GM21529 (cell line): ENCODE results near the gene ETHE1.
"Not testable (repeated sequence)": the region's sequence is repeated elsewhere in the genome, so short reads cannot be mapped to it uniquely, and the experiment has no call there.

Experiments used
- ATAC-seq: cut with Tn5 transposase; IDR thresholded peaks from one replicate; pipeline ENCODE4 v1.9.1; 2021; ENCODE audit not compliant: unreplicated experiment

The ETHE1 gene

DNA sequence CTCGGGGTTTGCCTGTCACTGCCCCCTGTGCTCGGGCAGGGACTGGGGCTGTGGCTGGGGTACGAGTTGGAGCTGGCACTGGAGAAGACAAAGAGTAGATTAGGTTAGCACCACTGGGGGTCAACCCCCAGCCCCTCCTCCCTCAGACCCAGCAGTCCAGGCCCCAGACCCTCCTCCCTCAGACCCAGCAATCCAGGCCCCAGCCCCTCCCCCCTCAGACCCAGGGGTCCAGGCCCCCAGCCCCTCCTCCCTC is 25.1 kb upstream of the ETHE1 start:
- no peak for ATAC-seq

DNA sequence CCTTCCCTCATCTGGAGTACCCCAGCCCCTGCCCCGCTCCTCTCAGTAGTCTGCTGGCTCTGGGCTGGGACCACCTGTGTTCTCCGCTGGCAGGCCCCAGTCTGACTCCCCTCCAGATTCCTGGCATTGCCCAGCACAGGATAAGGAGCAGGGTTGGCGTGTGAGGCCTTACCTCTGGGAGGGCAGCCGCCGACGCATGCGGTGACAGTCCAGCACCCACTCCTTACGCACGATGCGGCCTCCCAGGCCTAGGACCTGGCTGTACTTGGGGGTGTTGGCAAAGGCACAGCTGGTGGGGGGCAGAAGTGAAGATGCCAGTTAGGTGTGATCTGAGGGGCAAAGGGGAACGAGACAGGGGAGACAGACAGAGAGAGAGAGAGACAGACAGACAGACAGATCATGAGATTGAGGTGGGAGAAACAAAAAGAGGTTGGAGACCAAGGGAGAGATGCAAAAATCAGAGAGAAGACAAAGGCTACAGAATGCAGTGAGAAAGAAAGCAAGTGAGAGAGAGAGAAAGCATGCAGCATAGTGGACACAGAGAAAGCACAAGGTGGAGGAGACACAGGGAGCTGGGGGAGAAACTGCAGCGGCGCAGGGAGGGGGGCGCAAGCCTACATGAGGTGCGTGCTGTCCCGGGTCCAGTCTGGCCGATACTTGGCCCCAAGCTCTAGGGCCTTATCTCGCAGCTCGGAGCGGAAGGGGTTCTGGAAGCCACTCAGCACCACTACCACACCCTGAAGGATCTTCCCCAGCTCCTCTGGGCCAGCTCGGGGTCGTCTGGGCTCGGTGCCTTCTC is 24.6 kb upstream of the ETHE1 start:
- no peak for ATAC-seq

DNA sequence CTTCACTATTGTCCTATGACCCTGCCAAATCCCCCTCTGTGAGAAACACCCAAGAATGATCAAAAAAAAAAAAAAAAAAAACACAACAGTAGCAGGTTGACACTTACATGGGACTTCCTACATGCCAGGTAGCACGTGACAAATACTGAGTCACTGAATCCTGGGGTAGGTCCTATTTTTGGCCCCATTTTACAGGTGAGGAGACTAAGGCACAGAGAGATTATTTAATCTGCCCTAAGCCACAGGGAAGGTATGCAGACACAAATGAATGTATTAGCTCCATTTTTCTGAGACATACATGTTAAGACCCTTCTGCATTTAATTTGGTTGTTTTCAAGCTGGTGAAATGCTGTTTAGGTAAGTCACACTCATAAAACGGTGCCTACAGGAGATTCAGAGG is 21.7 kb upstream of the ETHE1 start:
- no peak for ATAC-seq

DNA sequence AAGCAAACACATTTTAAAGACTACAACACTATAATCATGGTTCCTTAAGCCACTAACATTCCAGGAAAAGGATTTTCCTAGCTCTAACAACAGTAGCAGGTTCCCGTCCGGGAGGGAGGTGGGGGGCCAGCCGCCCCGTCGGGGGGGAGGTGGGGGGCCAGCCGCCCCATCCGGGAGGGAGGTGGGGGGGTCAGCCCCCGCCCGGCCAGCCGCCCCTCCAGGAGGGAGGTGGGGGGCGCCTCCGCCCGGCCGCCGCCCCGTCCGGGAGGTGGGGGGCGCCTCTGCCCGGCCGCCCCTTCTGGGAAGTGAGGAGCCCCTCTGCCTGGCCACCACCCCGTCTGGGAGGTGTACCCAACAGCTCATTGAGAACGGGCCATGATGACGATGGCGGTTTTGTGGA is 20.9 kb upstream of the ETHE1 start:
- ATAC-seq = not testable (repeated sequence)

DNA sequence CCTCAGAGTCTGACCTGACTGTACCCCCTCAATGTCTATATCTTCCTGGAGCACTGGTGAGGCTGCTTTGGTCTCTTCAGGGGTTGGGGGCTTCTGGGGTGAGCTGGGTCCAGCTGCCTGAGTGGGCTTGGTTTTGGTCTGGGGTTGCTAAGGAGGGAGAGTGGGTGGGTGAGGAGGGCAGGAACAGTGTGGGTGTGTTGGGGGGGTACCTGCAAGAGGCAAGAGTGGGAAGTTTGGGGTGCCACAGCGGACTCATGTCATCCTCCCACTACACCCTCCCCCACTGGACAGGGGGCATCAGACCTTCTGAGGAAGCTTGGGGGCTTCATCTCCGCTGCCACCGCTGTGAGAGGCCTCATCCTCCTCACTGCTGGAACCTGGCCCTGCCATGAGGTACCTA is 19.6 kb upstream of the ETHE1 start:
- ATAC-seq = no peak

DNA sequence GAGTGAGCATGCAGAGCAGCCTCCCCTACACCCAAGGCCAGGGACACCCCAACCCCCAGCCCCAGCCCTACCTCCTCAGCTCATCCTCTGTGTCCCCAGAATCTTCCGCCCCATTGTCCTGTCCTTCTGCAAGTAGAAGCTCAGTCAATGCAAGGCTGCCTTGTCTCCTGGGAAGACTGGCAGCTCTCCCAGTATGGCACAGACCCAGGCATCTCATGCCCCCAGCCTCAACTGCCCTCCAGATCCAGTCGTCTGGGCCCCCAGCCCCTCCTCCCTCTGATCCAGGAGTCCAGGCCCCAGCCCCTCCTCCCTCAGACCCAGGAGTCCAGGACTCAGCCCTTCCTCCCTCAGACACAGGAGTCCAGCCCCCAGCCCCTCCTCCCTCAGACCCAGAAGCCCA is 19.0 kb upstream of the ETHE1 start:
- ATAC-seq = no peak

DNA sequence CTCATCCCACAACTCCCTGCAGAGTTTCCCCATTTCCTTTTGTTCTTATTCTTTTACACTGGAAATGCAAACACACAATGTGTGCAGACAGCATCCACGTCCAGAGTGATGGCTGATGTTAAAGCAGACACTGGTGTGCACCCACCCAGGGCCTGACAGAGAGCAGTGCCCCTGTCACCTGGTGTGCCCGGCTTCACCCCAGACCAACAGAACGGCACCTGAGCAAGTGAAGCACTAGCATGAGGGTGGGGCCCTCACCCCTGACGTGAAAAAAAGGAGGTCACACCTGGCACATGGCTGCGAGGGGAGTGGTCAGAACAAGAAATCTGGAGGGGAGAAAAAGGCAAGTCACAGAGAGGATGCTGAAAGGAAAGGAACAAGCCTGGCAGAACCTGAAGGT is 18.3 kb upstream of the ETHE1 start:
- no peak for ATAC-seq

DNA sequence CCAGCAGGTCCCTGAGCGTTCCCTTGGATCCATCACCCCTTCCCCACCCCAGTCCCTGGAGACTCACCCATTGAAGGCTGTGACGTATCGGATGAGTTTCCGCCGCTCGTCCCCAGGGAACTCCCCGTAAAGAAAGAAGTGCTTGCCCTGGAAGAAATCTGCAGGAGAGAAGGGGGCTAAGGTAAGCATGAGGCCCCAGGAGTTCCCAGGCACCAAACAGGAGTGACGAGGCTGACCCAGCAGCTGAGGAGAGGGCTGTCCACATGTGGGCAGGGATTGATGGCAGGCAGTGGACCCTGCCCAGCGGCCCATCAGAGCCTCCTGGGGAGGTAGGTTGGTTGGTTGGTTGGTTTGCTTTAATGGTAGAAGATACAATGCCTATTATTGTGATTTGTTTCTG is 17.1 kb upstream of the ETHE1 start:
- ATAC-seq = no peak

DNA sequence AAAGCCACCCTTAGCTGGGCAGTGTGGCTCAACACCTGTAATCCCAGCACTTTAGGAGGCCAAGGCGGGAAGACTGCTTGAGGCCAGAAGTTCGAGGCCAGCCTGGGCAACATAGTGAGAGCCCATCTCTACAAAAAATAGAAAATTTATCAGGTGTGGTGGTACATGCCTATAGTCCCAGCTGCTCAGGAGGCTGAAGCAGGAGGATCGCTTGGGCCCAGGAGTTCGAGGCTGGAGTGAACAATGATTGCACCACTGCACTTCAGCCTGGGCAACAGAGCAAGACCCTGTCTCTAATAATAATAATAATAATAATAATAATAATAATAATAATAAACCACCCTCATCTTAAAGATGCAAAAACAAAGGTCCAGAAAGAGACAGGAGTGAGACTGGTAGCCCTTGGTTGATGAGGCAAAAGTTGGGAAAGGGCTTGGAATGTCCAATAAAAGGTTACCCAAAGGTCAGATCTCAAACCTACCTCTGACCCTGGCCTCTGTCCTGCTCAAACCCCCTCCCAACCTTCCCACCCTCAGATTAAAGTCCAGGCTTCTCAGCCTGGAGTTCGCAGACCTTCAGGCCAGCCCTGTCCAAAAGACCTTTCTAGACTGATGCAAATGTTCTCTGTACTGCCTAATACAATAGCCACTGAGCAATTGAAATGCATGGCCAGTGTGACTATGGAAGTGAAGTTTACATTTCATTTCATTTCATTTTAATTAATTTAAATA is 15.1 kb upstream of the ETHE1 start:
- ATAC-seq = no peak

DNA sequence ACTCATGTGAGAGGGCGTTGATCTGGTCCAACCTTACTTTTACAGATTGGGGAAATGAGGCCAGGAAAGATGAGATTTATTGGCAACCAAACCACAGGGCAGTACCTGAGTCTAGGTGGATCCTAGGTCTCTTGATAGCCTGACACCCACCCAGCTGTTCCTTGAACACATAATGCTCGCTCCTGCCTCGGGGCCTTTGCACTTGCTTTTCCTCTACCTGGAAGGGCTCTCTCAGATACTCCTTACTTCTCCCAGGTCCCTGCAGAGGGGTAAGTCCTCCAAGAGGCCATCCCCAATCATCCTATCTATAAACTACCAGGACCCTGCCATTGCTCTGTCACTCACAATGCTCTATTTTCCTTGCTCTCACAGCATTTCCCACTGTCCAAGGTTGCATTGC is 13.4 kb upstream of the ETHE1 start:
- no peak for ATAC-seq

DNA sequence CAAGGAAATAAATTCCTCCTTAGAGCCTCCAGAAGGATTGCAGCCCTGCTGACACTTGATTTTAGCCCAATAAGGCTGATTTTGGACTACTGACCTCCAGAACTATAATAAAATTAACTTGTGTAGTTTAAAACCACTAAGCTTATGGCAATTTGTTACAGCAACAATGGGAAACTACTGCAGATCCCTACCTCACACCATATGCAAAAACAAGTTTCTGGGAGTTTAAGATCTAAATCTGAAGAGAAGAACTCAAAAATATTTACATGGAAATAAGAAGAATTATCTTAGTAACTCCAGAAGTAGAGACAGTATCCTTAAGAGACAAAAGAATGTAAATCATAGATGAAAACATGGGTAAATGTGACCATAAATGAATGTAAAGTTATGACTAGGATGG is 11.9 kb upstream of the ETHE1 start:
- no peak for ATAC-seq

DNA sequence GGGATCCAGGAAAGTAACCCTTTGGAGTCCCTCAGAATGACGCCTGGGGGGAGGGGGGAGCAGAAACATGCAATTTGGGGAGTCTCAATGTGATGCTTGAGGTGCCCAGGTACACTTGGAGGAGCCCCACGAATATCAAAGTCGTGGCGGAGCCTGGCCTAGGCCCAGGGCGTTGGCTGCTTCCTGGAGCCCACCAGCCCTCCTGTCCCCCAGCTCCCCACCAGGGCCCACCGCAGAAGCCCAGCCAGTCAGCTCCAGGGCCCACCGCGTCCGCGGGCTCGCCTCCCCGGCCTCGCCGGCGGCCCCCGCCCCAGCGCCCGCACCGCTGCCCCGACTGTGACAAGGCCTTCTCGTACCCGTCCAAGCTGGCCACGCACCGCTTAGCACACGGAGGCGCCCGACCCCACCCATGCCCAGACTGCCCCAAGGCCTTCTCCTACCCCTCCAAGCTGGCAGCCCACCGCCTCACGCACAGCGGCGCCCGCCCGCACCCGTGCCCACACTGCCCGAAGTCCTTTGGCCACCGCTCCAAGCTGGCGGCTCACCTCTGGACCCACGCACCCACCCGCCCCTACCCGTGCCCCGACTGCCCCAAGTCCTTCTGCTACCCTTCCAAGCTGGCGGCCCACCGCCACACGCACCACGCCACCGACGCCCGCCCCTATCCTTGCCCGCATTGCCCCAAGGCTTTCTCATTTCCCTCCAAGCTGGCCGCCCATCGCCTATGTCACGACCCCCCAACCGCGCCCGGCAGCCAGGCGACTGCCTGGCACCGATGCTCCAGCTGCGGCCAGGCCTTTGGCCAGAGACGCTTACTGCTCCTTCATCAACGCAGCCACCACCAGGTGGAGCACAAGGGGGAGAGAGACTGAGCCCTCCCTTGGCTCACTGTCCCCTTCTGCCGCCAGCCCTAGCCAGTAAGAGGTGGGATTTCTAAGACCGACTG is 8.1 kb upstream of the ETHE1 start:
- no peak for ATAC-seq

DNA sequence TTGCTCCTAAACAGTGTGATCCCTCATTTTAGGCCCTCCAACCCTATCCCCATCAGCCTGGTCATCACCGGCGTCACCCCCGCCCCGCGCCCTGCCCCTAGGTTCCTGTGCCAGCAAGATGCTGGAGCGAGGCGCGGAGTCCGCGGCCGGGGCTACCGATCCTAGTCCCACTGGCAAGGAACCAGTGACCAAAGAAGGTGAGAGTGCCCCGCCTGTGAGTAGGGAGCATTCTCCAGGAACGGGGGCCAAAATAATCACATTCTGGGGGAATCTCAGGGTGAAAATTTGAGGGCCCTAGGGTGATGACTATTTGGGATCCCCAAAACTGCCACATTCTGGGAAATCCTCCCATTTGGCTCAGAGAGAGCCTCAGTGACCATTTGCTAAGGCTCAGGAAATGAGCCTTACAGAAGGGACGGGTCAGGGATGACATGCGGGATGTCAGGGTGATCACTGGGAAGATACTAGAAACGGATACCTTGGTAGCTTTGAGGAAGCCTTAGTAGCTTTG is 7.4 kb upstream of the ETHE1 start:
- ATAC-seq = no peak

DNA sequence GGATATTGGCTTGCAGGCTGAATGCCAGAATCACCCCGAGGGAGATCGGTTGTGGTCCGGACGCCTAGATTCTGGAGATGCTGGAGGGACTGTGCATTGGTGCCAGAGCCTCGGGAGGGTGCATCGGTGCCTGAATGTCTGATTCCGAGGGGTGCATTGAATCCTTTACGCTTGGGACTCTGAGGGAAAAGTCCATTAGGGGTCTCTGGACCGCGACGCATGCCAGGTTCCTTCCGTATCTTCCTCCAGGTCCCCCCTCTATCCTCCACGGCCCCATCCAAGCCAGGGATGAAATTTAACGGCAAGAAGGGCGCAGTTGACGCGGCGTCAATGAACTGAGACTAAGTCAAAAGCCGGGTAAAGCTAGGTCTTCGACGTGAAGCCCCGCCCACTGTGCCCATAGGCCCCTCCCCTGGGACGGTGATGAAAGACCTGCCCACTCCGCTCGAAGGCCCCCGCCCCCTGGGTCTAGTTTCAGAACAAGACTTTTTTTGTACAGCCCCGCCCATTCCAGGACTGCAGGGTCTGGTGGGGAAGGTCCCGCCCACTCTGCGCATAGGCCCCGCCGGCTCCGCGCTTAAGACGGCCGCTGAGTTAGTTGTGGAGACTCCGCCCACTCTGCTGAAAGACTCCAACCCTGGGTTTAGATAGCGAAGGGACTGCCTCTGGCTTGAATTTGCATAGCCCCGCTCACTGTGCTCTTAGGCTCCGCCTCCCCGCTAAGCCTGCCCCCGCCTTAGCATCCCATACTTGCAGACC is 6.7 kb upstream of the ETHE1 start:
- ATAC-seq = peak; percentile 59

DNA sequence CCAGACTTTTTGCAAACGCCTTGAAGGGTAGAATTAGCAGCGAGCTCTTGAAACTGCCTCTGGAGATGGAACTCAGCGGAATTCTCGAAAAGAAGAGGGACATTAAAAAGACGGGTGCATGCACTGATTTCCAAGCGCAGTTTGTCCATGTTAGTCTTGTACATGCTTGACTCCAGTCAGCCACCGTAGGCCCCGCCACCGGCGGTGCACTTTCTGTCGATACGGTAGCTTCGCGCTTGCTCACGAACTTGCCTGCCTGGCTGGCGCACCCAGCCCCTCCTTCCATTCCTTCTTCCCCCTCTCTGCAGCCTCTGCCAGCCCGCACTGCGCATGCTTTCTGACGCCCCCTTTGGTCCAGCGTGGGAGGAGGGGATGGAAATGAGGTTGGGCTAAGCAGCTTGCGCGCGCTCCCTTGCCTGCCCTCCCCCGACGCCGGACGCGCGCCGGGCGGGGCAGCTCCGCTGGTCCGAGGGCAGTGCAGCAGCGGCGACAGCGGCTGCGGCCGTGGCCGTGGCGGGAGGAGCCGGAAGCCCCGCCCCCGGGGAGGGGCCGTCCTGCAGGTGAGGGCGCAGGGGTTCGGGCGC is 6.1 kb upstream of the ETHE1 start, which contains the start of gene ZNF575:
Gene ZNF575 (plus strand): TSS at position 227 of the 584 bp plus-strand sequence. CDS start 1,235 bp downstream, outside the sequence.
- ATAC-seq = peak; percentile 50

DNA sequence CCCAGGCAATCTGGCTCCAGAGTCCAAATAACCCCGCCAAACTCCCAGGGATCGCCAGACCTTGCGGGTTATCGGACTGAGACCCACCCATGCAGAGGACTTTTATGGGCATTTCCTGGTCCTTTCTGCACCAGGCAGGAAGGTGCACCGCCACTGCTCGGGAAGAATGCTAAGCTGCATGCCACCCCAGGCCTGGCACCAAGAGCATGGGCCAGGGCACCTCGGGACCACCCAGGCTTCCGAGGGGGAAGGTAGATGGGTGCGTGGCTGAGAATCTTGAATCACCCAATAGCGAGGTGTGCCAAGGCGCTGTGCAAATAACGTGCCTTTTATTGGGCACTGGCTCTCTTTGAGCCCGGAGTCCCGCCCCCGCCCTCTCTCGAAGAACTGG is 5.6 kb upstream of the ETHE1 start:
- ATAC-seq = peak; percentile 17

DNA sequence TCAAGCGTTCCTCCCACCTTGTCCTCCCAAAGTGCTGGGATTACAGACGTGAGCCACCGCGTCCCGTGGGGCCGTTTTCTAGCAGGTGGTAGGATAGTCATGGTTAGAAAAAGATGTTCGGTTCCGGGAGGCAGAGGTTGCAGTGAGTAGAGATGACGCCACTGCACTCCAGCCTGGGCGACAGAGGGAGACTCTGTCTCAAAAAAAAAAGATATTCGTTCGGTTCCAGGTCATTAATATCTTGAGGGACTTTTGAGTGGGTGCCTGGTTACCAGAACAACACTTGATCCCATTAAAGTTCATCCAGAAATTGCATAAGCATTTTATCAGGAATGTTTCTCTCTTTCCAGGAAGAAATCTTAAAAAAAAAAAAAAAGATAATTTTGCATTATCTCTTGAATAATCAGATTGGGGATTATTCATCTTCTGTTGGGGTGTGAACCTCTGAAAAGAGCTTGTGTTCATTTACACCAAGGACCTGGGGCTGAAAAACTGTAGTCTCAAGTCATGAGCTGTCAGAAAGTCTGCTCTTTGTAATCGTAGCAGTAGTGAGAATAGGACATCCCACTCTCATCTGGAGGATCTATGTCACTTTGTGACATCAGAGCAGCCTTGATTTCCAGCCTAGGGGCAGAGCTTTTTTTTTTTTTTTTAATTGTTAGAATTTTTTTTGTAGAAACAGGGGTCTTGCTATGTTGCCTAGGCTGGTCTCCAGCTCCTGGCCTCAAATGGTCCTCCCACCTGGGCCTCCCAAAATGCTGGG is 1.0 kb upstream of the ETHE1 start:
- ATAC-seq = no peak

DNA sequence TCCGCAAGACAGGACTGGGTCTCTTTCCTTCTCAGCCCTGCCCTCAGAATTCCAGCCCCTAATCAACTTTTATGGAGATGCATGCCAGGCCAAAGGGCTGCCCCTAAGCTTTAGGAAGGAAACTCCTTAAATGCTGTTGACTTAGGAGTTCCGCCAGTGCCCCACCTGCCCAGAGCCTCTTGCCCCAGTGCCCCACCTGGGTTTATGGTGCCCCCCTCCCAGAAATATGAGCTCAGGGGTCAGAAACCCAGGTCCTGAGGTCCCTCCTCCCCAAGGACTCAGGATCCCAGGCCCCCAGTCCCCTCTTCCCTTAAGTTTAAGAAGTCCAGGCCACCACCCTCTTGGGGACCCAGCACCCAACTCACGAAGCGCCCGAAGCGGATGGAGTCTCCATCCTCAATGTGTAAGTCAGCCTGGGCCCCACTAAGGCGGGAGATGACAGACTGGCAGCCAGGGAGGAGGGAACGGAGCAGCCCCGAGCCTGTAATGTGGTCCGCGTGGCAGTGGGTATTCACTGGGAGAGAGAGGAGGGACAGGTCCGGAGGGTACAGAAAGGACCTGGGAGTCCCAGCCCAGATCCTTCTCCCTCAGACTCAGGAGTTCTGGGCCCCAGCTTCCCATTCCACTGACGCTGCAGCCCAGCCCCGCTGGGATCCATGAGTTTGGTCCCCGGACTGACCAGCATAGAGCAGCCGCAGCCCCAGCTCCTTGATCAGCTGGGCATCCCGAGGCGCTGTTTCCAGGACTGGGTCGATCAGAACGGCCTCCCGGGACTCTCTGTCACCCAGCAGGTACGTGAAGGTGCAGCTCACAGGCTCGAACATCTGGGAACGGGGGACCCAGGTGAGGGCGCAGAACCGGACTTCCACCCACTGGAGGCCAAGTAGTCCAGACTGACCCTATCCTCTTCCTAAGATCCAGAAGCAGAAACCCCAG is 897 bp downstream of the ETHE1 start:
- ATAC-seq = no peak
